Coronary artery (tissue), 2 donors: ENCODE results near the gene C16orf78.

Source experiments
- DNase-seq: peaks from one replicate; pipeline ENCODE4 v3.0.0-alpha.2; 2017; ENCODE audit warnings: low spot score
- H3K27ac ChIP-seq, 2 donors: fragments of 200-600 bp; sonication (generic); one replicate each; pipeline ENCODE4 v1.5.1; 2016 to 2019
- H3K4me3 ChIP-seq: fragments of 200-600 bp; sonication (generic); 2 replicates; pipeline ENCODE4 v1.5.1; 2016; ENCODE audit warnings: mild to moderate bottlenecking, moderate library complexity
- TF ChIP-seq, protein P1 (sequence below): fragments of 200-600 bp; sonication (generic); IDR thresholded peaks from one replicate; pipeline ENCODE4 v1.5.1; 2019; ENCODE audit warnings: antibody characterized with exemption

C16orf78 gene

DNA sequence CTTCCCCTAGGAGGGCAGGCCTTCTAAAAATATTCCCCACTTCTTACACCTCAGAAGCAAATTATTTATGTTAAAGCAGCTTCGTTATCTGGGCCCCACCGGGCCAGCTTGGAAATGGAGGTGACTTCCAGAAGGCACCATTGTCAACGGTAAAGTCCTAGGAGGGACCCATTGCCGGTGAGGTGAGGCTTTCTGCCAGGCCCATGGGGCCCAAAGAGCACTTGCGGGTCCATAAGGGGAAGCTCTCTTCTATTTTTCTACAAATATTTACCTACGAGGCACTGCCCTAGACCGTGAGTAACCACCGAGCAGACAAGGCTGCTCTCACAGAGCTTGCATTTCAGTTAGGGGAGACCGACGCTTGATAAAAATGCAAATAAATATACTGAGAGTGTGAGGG lies 41.5 kb downstream of the C16orf78 start:
- Histone ChIP-seq H3K27ac (no peak overlapping the region), H3K4me3 (no peak overlapping the region)
- TF ChIP-seq, protein P1, sequence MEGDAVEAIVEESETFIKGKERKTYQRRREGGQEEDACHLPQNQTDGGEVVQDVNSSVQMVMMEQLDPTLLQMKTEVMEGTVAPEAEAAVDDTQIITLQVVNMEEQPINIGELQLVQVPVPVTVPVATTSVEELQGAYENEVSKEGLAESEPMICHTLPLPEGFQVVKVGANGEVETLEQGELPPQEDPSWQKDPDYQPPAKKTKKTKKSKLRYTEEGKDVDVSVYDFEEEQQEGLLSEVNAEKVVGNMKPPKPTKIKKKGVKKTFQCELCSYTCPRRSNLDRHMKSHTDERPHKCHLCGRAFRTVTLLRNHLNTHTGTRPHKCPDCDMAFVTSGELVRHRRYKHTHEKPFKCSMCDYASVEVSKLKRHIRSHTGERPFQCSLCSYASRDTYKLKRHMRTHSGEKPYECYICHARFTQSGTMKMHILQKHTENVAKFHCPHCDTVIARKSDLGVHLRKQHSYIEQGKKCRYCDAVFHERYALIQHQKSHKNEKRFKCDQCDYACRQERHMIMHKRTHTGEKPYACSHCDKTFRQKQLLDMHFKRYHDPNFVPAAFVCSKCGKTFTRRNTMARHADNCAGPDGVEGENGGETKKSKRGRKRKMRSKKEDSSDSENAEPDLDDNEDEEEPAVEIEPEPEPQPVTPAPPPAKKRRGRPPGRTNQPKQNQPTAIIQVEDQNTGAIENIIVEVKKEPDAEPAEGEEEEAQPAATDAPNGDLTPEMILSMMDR: no peak
- no peak for DNase-seq

GRCh38 chr16:49416001-49416675 lies 42.5 kb downstream of the C16orf78 start:
- Histone ChIP-seq H3K4me3 (no peak overlapping the region), H3K27ac (no peak overlapping the region)
- DNase-seq: no peak
- TF ChIP-seq, protein P1: no peak

DNA sequence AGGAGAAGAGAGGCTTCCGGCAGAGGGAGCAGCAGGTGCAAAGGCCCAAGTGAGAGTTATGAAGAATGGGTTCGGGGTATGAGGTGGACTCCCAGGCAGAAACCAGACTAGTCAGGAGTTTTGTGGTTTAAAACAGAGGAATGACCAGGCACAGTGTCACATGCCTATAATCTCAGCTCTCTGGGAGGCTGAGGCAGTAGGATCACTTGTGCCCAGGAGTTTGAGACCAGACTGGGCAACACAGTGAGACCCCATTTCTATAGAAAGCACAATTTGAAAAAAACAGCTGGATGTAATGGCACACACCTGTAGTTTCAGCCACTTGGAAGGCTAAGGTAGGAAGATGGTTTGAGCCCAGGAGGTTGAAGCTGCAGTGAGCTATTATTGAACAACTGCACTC lies 43.8 kb downstream of the C16orf78 start:
- no peak overlapping the region for H3K4me3 ChIP-seq
- DNase-seq: no peak
- H3K27ac ChIP-seq: no peak overlapping the region
- TF ChIP-seq, protein P1: no peak

- TF ChIP-seq, protein P1: no peak
Measured at GRCh38 chr16:49419006-49419405, 45.4 kb downstream of the C16orf78 start.

DNA sequence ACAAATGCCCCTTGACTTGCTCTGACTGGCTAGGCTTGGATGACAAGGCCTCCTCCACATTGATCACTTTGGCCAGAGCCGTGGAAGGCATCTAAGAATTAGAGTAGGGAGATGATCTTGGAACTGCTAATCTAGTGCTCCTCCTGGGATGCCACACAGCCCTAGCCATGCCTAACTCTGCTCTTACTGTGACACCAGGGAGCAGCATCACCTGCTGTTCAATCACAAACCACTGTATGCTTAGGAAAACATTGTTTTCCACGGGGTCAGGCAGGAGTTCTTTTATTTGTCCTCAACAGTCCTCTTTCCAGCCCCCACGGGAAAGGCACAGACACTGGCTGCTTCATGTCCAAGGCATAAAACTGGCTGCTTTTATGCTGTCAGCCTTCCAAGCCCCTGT lies 46.3 kb downstream of the C16orf78 start:
- Histone ChIP-seq H3K4me3 (no peak overlapping the region), H3K27ac (no peak overlapping the region)
- no peak for DNase-seq
- TF ChIP-seq, protein P1: no peak

More at GRCh38 chr16:49419006-49419405, 45.4 kb downstream of the C16orf78 start:
- DNase-seq: no peak
- H3K27ac ChIP-seq: no peak overlapping the region
- H3K4me3 ChIP-seq: no peak overlapping the region

DNA sequence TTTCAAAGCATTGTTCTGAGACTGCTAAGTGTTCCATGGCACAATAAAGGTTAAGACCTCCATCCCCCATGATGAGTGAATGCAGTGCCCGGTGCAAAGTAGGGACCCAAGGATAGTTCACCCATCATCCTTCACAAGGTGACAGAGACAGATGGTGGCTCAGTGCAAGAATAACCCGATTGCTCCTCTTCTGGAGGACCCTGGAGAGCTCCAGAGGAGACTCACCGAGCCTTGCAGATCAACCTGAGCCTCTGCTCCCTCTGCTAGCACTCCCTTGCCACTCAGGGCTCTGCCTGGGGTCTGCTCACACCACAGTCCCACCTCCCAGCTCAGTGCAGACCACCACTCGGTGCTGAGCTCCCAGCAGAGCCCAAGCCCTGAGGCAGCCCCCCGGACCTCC lies 49.3 kb downstream of the C16orf78 start:
- TF ChIP-seq, protein P1: no peak
- Histone ChIP-seq H3K4me3 (no peak overlapping the region), H3K27ac (no peak overlapping the region)
- DNase-seq: no peak

DNA sequence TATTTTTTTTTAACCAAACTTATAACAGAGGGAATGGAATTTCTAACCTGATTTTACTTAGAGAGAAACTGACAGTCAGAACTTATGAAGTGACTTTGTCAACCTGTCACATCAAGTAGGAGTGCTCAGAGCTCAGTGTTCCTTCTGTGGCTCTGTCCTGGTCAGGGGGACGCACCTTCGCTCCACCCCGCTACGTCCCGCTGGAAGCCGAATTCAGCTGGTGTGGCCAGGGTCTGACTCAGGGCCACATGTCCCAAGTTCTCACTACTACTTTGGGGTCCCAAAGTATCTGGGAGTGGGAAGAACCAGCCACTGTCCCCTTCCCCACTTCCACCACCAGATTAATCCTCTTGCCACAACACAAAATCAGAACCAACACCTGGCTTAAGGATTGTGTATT lies 51.4 kb downstream of the C16orf78 start:
- no peak overlapping the region for H3K27ac ChIP-seq
- DNase-seq: no peak
- no peak overlapping the region for H3K4me3 ChIP-seq
- TF ChIP-seq, protein P1: no peak
